ENCODE results near the gene GATAD2A.

The GATAD2A gene

GRCh38 chr19:19404879-19405860 is at the start of gene GATAD2A:
GATAD2A (plus strand) TSS chr19:19405675; CDS start chr19:19465346, 59,671 bp downstream.
- POLR2A ChIA-PET = interaction anchor here (0.5 to 1.2 kb wide), 8 partner anchors 9 to 85 kb away, joined by 3 to 9 read pairs (median 5); no protein-coding TSS in a partner anchor
- CTCF ChIA-PET = interaction anchor here (0.6 to 6.0 kb wide), 11 partner anchors 9 to 111 kb away, joined by 3 to 41 read pairs (median 5); partner anchors contain the start of gene NDUFA13
- TF ChIP-seq CTCF (IDR thresholded peaks at IDR 0.05; ENCODE audit: insufficient read depth, low read length, missing control alignments) = peak; percentile 48
- peak within 1 kb of the TSS; percentile 75 for H3K4me3 ChIP-seq (ENCODE audit: low read depth, low read length)
- no peak for DNase-seq (ENCODE audit: low read depth, low spot score)

GRCh38 chr19:19356500-19356899 is 49.0 kb upstream of the GATAD2A start:
- ChIA-PET POLR2A (no interaction called here), CTCF (interaction anchor here (1.1 kb wide), 1 partner anchor 9 kb away, joined by 4 read pairs; no protein-coding TSS in a partner anchor)
- no peak for DNase-seq (ENCODE audit: low read depth, low spot score)
- H3K4me3 ChIP-seq (ENCODE audit: low read depth, low read length) = no peak overlapping the region
- no peak for TF ChIP-seq CTCF (IDR thresholded peaks at IDR 0.05; ENCODE audit: insufficient read depth, low read length, missing control alignments)

GRCh38 chr19:19356901-19357566 is 48.4 kb upstream of the GATAD2A start:
- ChIA-PET CTCF (interaction anchor here (1.1 to 15.2 kb wide), 4 partner anchors 10 to 132 kb away, joined by 3 to 392 read pairs (median 8); no protein-coding TSS in a partner anchor), POLR2A (no interaction called here)
- DNase-seq (ENCODE audit: low read depth, low spot score) = no peak
- no peak for TF ChIP-seq CTCF (IDR thresholded peaks at IDR 0.05; ENCODE audit: insufficient read depth, low read length, missing control alignments)
- H3K4me3 ChIP-seq (ENCODE audit: low read depth, low read length) = no peak overlapping the region

- TF ChIP-seq CTCF (IDR thresholded peaks at IDR 0.05; ENCODE audit: insufficient read depth, low read length, missing control alignments) = peak; percentile 75
- POLR2A ChIA-PET = no interaction called here
- CTCF ChIA-PET = interaction anchor here (0.7 to 15.2 kb wide), 14 partner anchors 11 to 187 kb away, joined by 3 to 392 read pairs (median 4); partner anchors contain the start of gene TSSK6
- no peak overlapping the region for H3K4me3 ChIP-seq (ENCODE audit: low read depth, low read length)
- DNase-seq (ENCODE audit: low read depth, low spot score) = peak; percentile 40
Observed at GRCh38 chr19:19361075-19361594, 44.3 kb upstream of the GATAD2A start.

GRCh38 chr19:19362075-19362474 is 43.4 kb upstream of the GATAD2A start:
- ChIA-PET CTCF (interaction anchor here (0.8 to 15.2 kb wide), 14 partner anchors 11 to 188 kb away, joined by 3 to 392 read pairs (median 4); partner anchors contain the start of genes GATAD2A and TSSK6), POLR2A (no interaction called here)
- no peak overlapping the region for H3K4me3 ChIP-seq (ENCODE audit: low read depth, low read length)
- TF ChIP-seq CTCF (IDR thresholded peaks at IDR 0.05; ENCODE audit: insufficient read depth, low read length, missing control alignments) = no peak
- DNase-seq (ENCODE audit: low read depth, low spot score) = no peak

Data from AG04449 (cell line).